ENCODE measurements around the gene NDUFB6.

- TF ChIP-seq, protein P1, sequence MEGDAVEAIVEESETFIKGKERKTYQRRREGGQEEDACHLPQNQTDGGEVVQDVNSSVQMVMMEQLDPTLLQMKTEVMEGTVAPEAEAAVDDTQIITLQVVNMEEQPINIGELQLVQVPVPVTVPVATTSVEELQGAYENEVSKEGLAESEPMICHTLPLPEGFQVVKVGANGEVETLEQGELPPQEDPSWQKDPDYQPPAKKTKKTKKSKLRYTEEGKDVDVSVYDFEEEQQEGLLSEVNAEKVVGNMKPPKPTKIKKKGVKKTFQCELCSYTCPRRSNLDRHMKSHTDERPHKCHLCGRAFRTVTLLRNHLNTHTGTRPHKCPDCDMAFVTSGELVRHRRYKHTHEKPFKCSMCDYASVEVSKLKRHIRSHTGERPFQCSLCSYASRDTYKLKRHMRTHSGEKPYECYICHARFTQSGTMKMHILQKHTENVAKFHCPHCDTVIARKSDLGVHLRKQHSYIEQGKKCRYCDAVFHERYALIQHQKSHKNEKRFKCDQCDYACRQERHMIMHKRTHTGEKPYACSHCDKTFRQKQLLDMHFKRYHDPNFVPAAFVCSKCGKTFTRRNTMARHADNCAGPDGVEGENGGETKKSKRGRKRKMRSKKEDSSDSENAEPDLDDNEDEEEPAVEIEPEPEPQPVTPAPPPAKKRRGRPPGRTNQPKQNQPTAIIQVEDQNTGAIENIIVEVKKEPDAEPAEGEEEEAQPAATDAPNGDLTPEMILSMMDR (IDR thresholded peaks at IDR 0.05; ENCODE audit: low read depth, low read length): no peak
- no peak for TF ChIP-seq EZH2phosphoT487 (IDR thresholded peaks at IDR 0.05; ENCODE audit: low read depth)
Measured at GRCh38 chr9:32606811-32607210, 33.9 kb upstream of the NDUFB6 start.

Data from OCI-LY3 (cell line).